GM18526 (cell line): ENCODE results near the gene PITPNB.

Experiments
- POLR2A ChIP-seq: IDR thresholded peaks from 3 replicates; pipeline ENCODE4 v1.6.1; 2011; ENCODE audit not compliant: insufficient read length; ENCODE audit errors: extremely low read depth

Gene PITPNB

DNA sequence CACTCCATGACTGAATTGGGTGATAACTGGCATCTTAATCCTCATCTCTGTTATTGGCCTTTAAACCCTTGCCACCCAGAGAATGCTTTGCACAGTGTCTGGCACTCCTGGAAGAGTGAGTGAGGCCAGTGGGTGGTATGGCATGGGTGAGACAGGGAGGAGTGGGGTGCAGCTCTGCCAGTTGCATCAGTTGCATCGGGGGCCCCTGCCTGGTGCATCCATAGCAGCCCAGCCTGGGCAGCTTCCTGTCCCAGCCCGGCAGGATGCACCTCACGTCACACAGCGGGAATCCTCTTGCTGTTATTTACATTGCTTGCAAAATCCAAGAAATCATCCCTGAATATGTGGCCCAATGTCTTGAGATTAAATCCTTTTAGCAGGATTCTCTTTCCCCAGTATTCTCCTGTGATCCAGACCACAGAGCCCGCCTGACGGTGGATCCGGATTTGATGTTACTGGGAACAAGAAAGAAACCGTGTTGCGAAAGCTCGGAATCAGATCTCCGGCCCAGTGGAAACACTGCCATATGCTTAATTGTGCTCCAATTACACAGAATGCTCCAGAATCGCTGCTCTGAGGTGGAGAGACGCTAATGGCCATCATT, 79.9 kb downstream of the PITPNB start:
- TF ChIP-seq POLR2A: no peak

DNA sequence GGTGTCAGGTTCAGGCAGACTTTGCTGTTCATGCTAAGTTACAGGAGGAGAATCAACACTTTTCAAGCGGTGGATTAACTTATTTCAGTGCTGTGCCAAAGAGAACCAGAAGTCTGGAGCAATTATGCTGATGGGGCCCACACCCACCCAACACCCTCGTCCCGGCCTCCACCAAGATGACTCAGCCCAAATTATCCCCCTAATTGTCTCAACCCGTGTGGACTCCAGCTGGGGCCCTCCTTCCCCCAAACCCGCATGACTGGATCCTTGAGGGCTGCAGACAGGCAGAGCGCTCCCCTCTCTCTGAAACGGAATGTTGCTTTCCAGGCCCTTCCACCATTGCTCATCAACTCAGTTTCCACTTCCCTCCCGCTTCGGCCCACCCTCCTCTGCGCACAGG, 82.9 kb downstream of the PITPNB start:
- no peak for TF ChIP-seq POLR2A

DNA sequence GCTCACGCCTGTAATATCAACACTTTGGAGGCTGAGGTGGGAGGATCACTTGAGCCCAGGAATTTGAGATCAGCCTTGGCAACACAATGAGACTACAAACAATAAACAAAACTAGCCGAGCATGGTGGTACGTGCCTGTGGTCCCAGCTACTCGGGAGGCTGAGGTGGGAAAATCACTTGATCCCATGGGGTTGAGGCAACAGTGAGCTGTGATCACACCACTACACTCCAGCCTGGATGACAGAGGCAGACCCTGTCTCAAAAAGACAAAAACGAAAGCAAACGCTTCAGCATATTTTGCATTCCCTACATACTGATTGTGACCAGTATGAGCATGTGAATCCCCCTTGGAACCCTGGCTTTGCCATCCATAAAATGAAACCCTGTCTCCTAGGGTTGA, 83.6 kb downstream of the PITPNB start:
- TF ChIP-seq POLR2A: no peak

DNA sequence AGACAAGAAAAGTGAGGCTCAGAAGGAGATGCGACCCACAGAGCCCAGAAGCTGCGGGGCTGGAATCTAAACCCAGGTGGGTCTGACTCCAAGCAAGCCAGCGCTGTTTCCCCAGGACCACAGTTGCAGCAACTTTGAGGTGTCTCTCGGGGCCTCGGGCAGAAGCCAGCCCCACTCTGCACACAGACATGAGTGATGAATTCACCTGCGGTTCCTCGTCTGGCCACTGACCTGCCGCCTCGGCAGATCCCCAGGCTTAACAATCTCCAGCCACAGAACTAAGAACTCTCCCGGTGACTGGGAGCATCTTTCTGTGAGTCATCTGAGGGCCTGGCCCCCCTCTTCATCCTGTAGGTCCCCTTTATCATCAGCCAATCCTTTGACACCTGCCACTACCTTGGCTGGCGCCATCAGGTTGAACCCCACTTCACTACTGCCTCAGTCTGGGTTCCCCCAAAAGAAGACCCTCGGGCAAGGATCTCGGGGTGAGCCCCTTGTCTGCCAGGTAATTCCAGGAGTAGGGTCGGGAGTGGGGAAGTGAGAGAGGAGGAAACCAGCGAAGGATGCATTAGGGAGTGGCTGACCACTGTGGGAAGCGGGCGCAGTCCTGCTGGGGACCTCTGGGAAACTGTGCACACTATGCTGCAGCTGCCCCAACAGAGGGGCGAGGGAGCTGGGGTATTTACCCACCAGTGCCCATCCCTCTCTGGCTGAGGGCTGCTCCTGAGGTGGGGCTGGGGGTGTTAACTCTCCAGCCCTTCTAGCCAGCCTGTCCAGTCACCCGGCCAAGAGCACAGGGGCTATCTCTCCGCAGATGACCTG, 84.5 kb downstream of the PITPNB start:
- TF ChIP-seq POLR2A: no peak

DNA sequence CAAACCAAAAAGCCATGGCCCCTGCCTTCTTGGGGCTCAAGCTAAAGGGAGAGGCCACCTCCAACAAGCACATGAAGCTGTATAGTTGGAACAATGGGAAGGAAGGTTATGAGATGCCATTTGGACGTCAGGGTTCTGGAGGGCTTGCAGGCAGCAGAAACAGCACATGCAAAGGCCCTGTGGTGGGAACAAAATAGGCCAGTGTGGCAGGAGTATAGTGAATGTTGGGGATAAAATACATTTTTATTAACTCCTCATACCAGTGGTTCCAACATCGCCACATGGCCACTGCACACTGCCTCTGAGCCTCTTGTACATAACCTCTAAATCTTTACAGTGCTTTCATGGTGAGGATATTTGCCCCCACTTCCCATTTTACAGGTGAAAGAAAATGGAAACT, 85.3 kb downstream of the PITPNB start:
- TF ChIP-seq POLR2A: no peak

DNA sequence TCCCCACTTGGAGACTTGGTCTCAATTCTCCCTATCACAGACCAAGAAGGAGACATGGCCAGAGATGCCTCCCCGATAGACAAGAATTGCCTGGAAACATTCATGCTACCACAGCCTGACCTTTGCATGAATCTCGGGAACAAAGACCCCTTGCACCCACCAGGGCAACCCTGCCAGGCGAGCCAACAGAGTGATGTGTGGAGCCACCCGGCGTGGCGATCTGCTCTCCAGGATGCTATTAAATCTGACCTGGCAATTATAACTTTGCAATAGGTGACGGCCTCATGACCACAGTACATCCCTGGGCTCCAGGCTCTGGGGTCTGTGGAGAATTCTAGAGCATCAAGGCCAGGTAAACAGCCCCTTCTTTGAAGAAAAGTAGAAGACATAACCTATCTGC, 86.5 kb downstream of the PITPNB start:
- no peak for TF ChIP-seq POLR2A

DNA sequence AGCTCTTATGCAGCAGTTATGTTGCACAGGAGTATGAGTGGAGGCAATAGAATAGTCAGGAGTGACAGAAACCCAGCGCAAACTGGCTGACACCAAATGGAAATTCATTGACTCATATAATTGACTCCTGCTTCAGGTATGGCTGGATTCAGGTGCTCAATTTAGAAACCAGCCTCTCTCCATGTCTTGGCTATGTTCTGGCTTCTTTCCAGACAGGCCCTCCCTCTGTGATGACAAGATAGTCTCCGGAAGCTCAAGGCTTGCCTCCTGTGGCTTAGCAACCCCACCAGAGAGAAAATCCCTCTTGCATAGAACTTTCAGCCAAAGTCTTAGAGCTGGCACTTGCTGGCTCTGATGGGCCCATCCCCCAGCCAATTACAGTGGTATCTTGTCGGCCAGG, 89.4 kb downstream of the PITPNB start:
- TF ChIP-seq POLR2A: no peak

DNA sequence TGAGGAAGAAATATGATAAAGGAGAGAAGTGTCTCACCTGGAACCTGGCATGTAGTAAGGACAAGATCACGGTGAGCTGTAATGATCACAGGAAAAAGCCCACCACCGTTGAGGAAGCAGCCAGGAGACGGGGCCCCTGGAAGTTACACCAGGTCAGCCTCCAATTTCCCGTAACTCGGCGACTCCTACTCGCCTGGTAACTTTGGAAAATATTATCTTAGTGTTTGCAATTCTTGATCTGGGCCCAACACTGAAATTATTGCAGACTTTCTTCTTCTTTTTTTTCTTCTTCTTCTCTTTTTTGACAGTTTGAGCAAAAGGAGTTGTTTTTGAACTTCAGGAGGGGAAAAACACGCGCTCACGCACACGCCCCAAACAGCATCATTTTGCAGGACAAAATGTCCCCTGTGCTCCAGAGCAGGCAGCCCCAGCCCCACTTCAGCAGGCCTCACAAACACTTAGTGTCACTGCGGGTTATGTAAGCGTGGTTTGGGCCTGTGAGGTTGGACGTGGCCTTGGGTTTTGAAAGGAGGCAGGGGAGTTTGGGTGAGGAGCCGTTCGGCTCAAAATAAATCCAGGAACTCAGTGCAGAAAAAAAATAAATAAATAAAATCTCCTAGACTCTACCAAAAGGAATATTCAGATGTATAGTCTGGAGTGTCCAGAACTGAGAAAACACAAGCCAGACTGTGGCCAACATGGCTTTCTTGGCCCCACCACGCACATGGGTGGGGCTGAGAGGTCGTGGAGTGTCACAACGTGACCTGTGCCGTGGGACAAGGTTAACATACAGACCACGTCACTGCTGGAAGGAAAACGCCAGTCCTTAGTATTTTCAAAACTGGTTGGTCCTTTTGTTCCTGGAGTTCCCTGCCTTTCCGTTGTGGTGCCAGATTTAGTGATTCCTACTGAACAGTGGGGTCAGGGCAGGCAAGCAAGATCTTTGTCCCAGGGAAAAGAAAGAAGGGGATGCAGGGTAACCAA, 91.2 kb downstream of the PITPNB start:
- TF ChIP-seq POLR2A: no peak

DNA sequence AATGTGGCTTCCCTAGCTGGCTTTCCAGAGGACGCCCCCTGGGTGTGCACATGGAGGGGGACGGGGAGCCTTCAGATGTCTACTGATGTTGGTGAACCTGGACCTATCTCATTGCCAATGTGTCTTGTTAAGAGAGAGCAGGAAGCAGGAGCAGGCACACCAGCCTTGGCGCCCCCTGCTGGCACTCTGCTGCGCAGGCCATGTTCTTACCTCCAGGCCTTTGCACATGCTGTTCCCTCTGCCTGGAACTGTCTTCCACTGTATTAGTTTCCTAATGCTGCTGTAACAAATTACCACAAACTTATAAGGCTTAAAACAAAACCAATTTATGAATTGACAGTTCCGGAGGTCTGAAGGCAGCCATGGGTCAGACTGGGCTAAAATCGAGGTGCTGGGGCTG, 93.9 kb downstream of the PITPNB start:
- no peak for TF ChIP-seq POLR2A

DNA sequence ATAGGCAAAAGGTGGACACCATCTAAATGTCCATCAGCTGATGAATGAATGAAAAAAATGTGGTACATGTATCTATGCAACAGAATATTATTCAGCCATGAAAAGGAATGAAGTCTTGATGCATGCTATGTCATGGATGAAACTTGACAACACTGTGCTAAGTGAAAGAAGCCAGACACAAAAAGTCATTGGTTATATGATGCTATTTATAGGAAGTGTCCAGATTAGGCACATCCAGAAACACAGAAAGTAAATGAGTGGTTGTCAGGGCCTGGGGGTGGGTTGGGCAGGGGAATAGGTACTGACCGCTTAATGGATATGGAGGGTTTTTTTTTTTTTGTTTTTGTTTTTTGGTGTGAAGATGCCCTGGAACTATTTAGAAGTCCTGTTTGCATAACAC, 95.8 kb downstream of the PITPNB start:
- no peak for TF ChIP-seq POLR2A

DNA sequence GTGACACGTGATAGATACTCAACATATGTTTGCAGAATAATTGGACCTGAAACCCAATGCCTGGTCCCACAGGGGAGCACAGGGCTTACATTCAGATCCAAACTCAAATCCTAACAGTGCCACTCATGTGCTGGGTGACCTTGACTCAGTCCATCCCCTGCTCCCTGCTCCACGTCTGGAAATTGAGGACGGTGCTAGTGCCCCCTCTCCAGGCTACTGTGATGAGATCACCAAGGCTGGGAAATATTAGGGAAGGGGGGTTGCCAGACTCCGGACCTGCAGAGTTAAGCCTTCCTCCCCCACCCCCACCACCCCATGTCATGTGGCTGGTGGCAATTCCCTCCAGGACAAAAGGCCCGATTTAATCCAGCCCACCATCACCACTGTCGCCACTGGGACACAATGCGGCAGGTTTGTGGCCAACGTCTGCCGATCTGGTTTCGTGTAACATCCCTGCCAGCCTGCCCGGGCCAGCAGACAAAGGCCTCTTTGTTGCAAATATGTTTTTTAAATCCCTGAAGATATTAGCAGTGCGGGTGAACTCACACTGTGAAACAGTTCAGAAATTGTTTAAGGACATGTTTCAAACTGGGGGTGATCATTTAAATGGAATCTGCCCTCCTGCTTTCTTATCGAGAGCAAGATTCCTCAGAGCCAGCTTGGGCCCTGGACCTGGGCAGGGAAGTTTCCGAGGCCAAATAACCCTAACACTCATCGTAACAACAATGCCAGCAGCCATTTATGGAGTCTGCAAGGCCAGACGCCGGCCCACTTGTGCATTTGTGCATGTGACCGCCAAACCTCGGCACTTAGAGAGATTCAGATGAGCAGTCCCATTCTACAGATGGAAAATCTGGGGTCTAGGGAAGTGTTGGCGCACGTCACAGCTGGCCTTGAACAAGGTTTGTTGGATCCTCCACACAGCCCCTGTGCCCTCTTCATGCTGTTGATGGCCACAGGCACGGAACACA, 97.9 kb downstream of the PITPNB start:
- no peak for TF ChIP-seq POLR2A

DNA sequence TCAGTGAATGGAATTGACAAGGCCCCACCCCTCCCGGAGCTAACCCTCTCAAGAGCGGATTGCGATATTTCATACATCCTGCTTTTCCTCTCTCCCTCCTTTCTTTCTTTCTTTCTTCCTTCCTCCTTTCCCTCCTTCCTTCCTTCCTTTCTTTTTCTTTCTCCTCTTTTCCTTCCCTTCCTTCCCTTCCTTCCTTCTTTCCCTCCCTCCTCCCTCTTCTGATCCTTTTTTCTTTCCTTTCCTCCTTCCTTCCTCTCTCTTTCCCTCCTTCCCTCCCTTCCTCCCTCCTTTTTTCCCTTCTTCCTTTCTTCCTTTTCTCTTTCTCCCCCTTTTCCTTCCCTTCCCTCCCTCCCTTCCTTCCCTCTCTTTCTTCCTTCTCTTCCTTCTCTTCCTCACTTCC, 102.5 kb downstream of the PITPNB start:
- no peak for TF ChIP-seq POLR2A

DNA sequence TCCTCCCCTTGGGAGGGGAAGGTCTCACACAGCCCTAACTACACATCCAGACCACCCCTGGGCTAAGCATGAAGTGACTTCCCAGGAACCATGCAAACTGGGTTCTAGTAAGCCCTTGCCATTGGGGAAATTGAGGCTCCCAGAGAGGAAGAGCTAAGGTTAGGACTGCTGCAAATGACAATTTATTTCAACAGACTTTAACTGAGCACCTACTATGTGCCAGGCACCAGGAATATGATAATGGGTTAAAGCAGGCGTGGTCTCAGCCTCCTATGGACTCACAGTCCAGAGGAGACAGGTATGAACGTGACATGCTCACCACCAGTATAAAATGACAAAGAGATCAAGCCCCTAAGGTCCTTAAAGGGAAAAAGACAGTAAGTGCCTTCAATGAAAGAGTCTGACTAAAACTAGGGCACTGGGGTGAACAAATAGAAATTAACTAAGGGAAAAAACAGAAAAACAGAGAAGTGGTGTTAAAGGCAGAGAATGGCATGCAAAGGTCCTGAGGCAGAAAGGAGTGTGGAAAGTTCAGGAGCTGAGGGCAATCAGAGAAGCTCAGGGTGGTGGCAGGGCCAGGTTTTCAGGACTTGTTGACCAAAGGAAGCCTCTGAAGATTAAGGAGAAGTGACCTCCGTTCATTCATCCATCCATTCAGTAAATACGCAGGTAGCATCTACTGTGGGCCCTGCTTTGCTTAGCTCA, 103.1 kb downstream of the PITPNB start:
- TF ChIP-seq POLR2A: no peak

DNA sequence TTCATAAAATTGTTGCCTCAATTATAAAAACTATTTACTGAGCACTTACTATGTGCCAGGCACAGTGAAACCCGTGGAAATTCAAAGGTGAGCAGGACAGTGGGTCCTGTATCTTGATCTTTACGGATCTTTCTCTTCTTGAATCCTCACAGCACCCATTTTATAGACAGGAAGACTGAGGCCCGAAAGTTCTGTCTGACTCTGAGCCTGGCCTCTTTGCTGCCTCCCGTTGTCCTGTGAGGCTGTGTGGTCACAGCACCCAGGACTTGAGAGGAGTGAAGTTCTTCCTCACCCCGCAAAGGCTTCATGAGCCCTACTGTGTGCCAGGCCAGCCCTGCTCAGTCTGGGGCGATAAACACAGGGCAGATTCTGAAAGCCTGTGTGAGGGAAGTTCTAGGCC, 104.1 kb downstream of the PITPNB start:
- no peak for TF ChIP-seq POLR2A

DNA sequence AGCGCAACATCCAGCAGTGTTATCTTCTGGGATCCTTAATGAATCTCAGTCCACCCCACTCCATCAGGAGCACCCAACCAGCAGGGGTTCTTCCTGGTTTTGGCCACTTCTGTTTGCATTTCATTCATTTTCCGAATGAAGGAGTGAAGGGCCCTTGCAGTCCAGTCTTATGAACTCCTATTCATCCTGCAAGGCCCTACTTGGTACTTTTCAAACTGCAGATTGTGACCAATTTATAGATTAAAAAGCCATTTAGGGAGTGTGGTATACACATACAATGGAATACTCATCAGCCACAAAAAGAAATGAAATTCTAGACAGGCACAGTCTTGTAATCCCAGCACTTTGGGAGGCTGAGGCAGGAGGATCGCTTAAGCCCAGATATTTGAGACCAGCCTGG, 107.3 kb downstream of the PITPNB start:
- no peak for TF ChIP-seq POLR2A
